Psoas muscle (tissue), 8 donors: ENCODE data around the gene PRRX1. TPM values are rescaled to one million over a fixed set of nuclear protein-coding genes. Genes with fewer than 3 reads are reported as not detected.

Experiments
- ATAC-seq, 4 donors: fragments of 200-7000 bp; cut with Tn5 transposase; one replicate each; pipeline ENCODE4 v1.9.1; 2020; ENCODE audit warnings: moderate library complexity in 3 of 4, mild to moderate bottlenecking in 2 of 4
- DNase-seq, 2 donors: peaks; one replicate each; pipeline ENCODE4 v3.0.0-alpha.2; 2020
- H3K27ac ChIP-seq: fragments of 200-600 bp; one replicate; pipeline ENCODE4 v1.8.0; 2022
- H3K27me3 ChIP-seq, 3 donors: fragments of 200-600 bp in 1 of 3; one replicate each; pipeline versions ENCODE4 v1.6.1 to v1.8.0; 2013 to 2022; ENCODE audit warnings: low read length in 2 of 3, mild to moderate bottlenecking in 2 of 3, moderate library complexity in 1 of 3; ENCODE audit not compliant: insufficient read depth in 3 of 3
- H3K36me3 ChIP-seq, 2 donors: fragments of 200-600 bp in 1 of 2; one replicate each; pipeline versions ENCODE4 v1.6.1 to v1.8.0; 2013 to 2022; ENCODE audit warnings: low read depth in 1 of 2, mild to moderate bottlenecking in 1 of 2, moderate library complexity in 1 of 2; ENCODE audit not compliant: insufficient read depth in 1 of 2
- H3K4me1 ChIP-seq: fragments of 200-600 bp; one replicate; pipeline ENCODE4 v1.8.0; 2022
- H3K4me3 ChIP-seq: fragments of 200-600 bp; one replicate; pipeline ENCODE4 v1.8.0; 2022; ENCODE audit warnings: mild to moderate bottlenecking
- H3K9me3 ChIP-seq: fragments of 200-600 bp; one replicate; pipeline ENCODE4 v1.8.0; 2022
- WGBS, 3 donors: extraction: QIAGEN DNeasy Blood & Tissue Kit; methylation state at CpG; one replicate each; pipeline versions ENCODE4 v1.1.6 to v1.1.7; 2013; 5-methylcytosine and 5-hydroxymethylcytosine counted together
- intact Hi-C, 2 donors: fragments of 100-400 bp; cut with DNase I; formaldehyde crosslinking; loops; one replicate each; pipeline versions ENCODE4 v1.11.0 to v1.14.2; 2022
- polyA plus RNA-seq, 3 donors: library from polyadenylated mRNA; stranded (reverse); fragments of 200-250 nt; gene quantifications; one replicate each; pipeline ENCODE4 v1.2.3, GENCODE V29; 2013
- total RNA-seq, 4 donors: library from RNA; stranded (reverse); fragmentation: NEBNext Ultra II Directional in 2 of 4; extraction: Animal tissue kit (Norgen Biotek cat#: 25700) in 2 of 4; gene quantifications; one replicate each; pipeline versions ENCODE4 v1.2.1 to v1.2.4, GENCODE V29; 2021 to 2023
- TF ChIP-seq, protein P1 (sequence below): fragments of 200-600 bp; IDR thresholded peaks from one replicate; pipeline ENCODE4 v1.8.0; 2022; ENCODE audit warnings: antibody characterized with exemption
- donor health status: healthy with polysubstance abuse.
- donor health status: DM: no; HTN: no; CAD: no; lungs with moderate emphysema.
- donor health status: Bipolar disorder and iron deficiency.
- donor health status: healthy.
- donor health status: DM: yes; HTN: yes; CAD: no.
- donor health status: DM: no; HTN: no; CAD: no.
- donor health status: DM: no; HTN: no; CAD: no.
- donor health status: DM: yes; HTN: yes; CAD: no.

The PRRX1 gene
- total and polyA plus RNA-seq, 7 donors: 27.7 to 256 (median 64.1) TPM

DNA sequence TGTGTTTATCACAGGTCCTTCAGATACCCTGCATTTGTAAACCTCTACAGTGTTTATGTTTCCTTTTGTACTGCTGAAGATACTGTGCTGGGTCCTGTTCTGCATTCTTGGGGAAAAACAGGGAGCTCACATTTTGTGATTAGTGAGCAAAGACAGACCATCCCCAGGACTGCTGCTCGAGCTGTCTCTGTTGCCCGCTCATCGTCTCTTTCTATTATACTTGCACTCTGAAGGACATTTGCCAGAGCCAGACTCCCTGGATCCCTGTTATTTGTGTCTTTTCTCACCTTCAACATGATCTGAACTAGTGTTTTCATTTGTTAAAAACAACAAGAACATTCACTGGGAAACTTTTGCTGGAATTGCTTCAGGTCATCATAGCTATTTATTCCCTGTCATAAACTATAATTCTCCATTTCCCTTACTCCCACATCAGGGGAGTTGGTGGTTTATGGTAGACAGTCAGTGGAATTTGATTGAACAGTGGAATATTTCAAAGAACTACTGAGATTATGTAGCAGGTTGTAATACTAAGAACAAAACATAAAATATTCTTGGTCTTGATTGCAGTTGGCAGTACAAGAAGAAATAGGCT is 53.0 kb downstream of the PRRX1 start:
- TF ChIP-seq, protein P1, sequence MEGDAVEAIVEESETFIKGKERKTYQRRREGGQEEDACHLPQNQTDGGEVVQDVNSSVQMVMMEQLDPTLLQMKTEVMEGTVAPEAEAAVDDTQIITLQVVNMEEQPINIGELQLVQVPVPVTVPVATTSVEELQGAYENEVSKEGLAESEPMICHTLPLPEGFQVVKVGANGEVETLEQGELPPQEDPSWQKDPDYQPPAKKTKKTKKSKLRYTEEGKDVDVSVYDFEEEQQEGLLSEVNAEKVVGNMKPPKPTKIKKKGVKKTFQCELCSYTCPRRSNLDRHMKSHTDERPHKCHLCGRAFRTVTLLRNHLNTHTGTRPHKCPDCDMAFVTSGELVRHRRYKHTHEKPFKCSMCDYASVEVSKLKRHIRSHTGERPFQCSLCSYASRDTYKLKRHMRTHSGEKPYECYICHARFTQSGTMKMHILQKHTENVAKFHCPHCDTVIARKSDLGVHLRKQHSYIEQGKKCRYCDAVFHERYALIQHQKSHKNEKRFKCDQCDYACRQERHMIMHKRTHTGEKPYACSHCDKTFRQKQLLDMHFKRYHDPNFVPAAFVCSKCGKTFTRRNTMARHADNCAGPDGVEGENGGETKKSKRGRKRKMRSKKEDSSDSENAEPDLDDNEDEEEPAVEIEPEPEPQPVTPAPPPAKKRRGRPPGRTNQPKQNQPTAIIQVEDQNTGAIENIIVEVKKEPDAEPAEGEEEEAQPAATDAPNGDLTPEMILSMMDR: no peak
- peaks cover 2 to 39% of the 10 kb centered on the region in 2 donors for H3K36me3 ChIP-seq
- H3K27me3 ChIP-seq: no peaks in the 10 kb centered on the region
- WGBS, 3 donors: 60 to 72% (median 64%) methylated on average over 3 of the region's 3 CpGs
- H3K4me1 ChIP-seq: peaks cover 28% of the 10 kb centered on the region
- ATAC-seq (no peak), DNase-seq (no peak)
- H3K9me3 ChIP-seq: no peaks in the 10 kb centered on the region
- intact Hi-C loops: no loop called here
- H3K27ac ChIP-seq: peak overlapping the region; percentile 30
- H3K4me3 ChIP-seq: no peak overlapping the region

DNA sequence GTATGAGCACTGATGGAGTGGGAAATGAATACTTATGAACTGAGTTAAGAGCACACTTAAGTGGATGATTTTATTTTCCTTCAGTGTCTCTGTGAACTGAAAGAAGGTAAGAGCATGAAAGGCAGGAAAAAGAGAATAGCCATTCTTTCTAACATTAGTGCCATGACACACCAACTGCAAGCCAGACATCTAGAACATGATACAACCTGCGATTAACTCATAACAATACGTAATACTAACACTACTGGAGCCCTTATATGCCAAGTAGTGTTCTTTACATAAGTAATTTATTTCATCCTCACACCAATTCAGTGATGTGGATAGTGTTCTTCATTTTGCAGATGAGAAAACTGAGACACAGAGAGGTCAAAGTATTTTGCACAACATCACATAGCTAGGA is 56.7 kb downstream of the PRRX1 start:
- 76 to 91% (median 89%) methylated on average over 2 of the region's 2 CpGs for WGBS, 3 donors
- no peak overlapping the region for H3K4me3 ChIP-seq
- TF ChIP-seq, protein P1: no peak
- DNase-seq (no peak), ATAC-seq (no peak)
- intact Hi-C loops: no loop called here
- H3K36me3 ChIP-seq: peaks cover 2 to 62% of the 10 kb centered on the region in 2 donors
- peaks cover 17% of the 10 kb centered on the region for H3K4me1 ChIP-seq
- H3K9me3 ChIP-seq: no peaks in the 10 kb centered on the region
- H3K27ac ChIP-seq: peak overlapping the region; percentile 54
- no peaks in the 10 kb centered on the region for H3K27me3 ChIP-seq

DNA sequence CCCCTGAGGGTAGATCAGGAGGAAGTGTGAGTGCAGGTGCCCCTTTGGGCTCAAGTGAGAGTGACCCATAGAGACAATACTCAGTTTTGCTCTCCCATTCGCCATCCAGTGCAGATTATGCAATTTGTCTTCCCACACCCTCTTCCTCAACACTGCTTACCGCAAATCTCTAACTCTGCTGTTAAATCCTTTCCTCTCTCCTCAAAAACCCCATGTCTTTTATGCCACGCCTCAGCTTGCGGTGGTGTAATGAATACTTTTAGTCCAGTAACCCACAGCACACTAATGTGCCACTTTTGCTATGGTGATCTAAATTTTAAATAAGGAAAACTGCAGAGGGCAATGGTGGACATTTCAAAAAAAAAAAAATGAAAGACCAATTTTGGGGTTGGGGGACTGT is 57.7 kb downstream of the PRRX1 start:
- intact Hi-C loops: no loop called here
- Histone ChIP-seq H3K27me3 (no peaks in the 10 kb centered on the region), H3K27ac (no peak overlapping the region), H3K4me1 (peaks cover 16% of the 10 kb centered on the region), H3K9me3 (no peaks in the 10 kb centered on the region), H3K4me3 (no peak overlapping the region), H3K36me3 (peaks cover 2 to 72% of the 10 kb centered on the region in 2 donors)
- DNase-seq: no peak
- no peak for ATAC-seq
- 97 to 98% (median 97%) methylated on average over 4 of the region's 4 CpGs for WGBS, 3 donors
- TF ChIP-seq, protein P1: no peak

DNA sequence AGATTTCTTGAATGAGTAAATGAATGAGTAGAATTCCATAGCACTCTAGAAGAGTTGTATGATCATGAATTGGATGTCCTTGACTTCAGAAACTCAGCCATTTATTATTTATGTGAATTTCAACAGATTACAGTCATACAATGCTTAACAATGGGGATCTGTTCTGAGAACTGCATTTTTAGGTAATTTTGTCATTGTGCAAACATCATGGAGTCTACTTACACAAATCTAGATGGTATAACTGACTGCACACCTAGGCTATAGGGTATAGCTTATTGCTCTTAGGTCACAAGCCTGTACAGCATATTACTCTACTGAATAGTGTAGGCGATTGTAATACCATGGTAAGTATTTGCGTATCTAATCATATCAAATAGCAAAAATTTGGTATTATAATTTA is 59.6 kb downstream of the PRRX1 start:
- intact Hi-C loops: no loop called here
- 95 to 97% (median 95%) methylated on average over 2 of the region's 2 CpGs for WGBS, 3 donors
- H3K27ac ChIP-seq: no peak overlapping the region

More for the DNA sequence above, 59.6 kb downstream of the PRRX1 start:
- H3K9me3 ChIP-seq: no peaks in the 10 kb centered on the region
- H3K36me3 ChIP-seq: peaks cover 2 to 78% of the 10 kb centered on the region in 2 donors
- DNase-seq: no peak
- H3K27me3 ChIP-seq: no peaks in the 10 kb centered on the region
- H3K4me1 ChIP-seq: peaks cover 15% of the 10 kb centered on the region
- no peak overlapping the region for H3K4me3 ChIP-seq
- no peak for ATAC-seq
- TF ChIP-seq, protein P1: no peak
